Activated naive CD4-positive, alpha-beta T cell treated with anti-CD3 and anti-CD28 coated beads, Interleukin-2, amount 10 ng/mL, durations not matched to agents 7 days and 5 days (primary cell): ENCODE results near the gene EGF.
"Not testable (repeated sequence)": the region's sequence is repeated elsewhere in the genome, so short reads cannot be mapped to it uniquely, and the experiment has no call there.

Experiments used
- CTCF ChIA-PET: fragments of 350-600 bp; sonication (Branson Sonifier 250); formaldehyde crosslinking; loops from one replicate; lab custom pipeline; 2021; ENCODE audit warnings: antibody characterized with exemption; lab: Charles Lee
- DNase-seq: peaks from one replicate; pipeline ENCODE4 v3.0.0-alpha.2; 2020
- H3K27ac Mint-ChIP-seq: one replicate; pipeline ENCODE4 v1.8.0; 2021; ENCODE audit warnings: mild to moderate bottlenecking, moderate library complexity, mixed read lengths
- H3K27me3 Mint-ChIP-seq: one replicate; pipeline ENCODE4 v1.8.0; 2021; ENCODE audit warnings: mild to moderate bottlenecking, mixed read lengths
- H3K36me3 Mint-ChIP-seq: one replicate; pipeline ENCODE4 v1.8.0; 2021; ENCODE audit warnings: mixed read lengths
- H3K4me1 Mint-ChIP-seq: one replicate; pipeline ENCODE4 v1.8.0; 2021; ENCODE audit warnings: mixed read lengths
- H3K4me3 Mint-ChIP-seq: one replicate; pipeline ENCODE4 v1.8.0; 2021; ENCODE audit warnings: mild to moderate bottlenecking, moderate library complexity, mixed read lengths
- H3K9me3 Mint-ChIP-seq: one replicate; pipeline ENCODE4 v1.8.0; 2021; ENCODE audit warnings: mixed read lengths

EGF gene

DNA sequence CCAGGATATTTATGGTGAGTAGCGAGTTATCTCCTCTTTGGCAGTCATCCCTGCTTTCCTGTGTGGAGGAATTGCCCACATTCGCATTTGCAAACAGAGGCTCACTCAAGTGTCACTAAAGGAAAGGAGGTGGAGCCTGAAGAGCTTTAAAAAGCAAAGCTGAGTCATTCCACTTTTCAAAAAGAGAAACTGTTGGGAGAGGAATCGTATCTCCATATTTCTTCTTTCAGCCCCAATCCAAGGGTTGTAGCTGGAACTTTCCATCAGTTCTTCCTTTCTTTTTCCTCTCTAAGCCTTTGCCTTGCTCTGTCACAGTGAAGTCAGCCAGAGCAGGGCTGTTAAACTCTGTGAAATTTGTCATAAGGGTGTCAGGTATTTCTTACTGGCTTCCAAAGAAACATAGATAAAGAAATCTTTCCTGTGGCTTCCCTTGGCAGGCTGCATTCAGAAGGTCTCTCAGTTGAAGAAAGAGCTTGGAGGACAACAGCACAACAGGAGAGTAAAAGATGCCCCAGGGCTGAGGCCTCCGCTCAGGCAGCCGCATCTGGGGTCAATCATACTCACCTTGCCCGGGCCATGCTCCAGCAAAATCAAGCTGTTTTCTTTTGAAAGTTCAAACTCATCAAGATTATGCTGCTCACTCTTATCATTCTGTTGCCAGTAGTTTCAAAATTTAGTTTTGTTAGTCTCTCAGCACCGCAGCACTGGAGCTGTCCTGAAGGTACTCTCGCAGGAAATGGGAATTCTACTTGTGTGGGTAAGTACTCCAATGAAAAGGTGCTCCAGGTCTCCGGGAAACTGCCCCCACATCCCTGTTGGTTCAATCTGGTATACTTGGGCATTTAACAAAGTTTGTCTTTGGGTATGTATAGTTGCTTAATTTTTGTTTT lies at the start of gene EGF:
Gene EGF (plus strand): TSS at position 178 of the 890 bp plus-strand sequence. CDS start 453 bp downstream, at position 631.
- CTCF ChIA-PET, result no interaction called here
- no peaks in the 10 kb centered on the region for H3K9me3 Mint-ChIP-seq
- no peak within 1 kb of the TSS for H3K27ac Mint-ChIP-seq
- H3K4me3 Mint-ChIP-seq, result no peak within 1 kb of the TSS
- H3K27me3 Mint-ChIP-seq, result peaks cover 16% of the 10 kb centered on the region
- DNase-seq, result no peak
- no peaks in the 10 kb centered on the region for H3K4me1 Mint-ChIP-seq
- H3K36me3 Mint-ChIP-seq, result no peaks in the 10 kb centered on the region

DNA sequence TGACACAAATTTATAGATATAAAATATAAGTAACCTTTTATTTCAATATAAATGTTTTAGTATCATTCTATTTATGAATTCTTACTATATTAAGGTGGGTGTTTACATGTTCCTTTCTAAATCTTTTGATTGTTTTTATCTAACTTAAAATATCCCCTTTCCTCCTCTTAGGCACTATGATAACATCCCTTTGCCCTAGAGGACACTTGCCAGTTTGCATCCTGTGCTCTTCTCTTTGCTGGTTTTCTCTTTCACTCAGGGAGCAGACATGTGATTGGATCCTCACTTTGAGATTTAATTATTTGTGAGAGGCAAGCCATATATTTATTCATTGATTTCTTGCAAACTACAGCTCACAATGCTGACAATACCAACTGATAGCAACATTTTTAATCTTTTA lies 48.5 kb upstream of the EGF start:
- Mint-ChIP-seq H3K4me1 (no peaks in the 10 kb centered on the region), H3K4me3 (no peak overlapping the region), H3K27me3 (no peaks in the 10 kb centered on the region), H3K27ac (no peak overlapping the region), H3K9me3 (peaks cover 10% of the 10 kb centered on the region), H3K36me3 (no peaks in the 10 kb centered on the region)
- CTCF ChIA-PET, result no interaction called here
- no peak for DNase-seq

GRCh38 chr4:109870061-109870460 lies 42.6 kb upstream of the EGF start:
- CTCF ChIA-PET, result no interaction called here
- no peaks in the 10 kb centered on the region for H3K4me1 Mint-ChIP-seq
- DNase-seq, result no peak
- H3K36me3 Mint-ChIP-seq, result no peaks in the 10 kb centered on the region
- H3K4me3 Mint-ChIP-seq, result no peak overlapping the region
- no peaks in the 10 kb centered on the region for H3K27me3 Mint-ChIP-seq
- H3K27ac Mint-ChIP-seq, result no peak overlapping the region
- H3K9me3 Mint-ChIP-seq, result no peaks in the 10 kb centered on the region

- Mint-ChIP-seq H3K9me3 (no peaks in the 10 kb centered on the region), H3K4me3 (no peak overlapping the region), H3K27me3 (no peaks in the 10 kb centered on the region), H3K36me3 (no peaks in the 10 kb centered on the region), H3K4me1 (no peaks in the 10 kb centered on the region), H3K27ac (no peak overlapping the region)
- CTCF ChIA-PET, result no interaction called here
- DNase-seq, result no peak
Measured at GRCh38 chr4:109872065-109872464, 40.6 kb upstream of the EGF start.

DNA sequence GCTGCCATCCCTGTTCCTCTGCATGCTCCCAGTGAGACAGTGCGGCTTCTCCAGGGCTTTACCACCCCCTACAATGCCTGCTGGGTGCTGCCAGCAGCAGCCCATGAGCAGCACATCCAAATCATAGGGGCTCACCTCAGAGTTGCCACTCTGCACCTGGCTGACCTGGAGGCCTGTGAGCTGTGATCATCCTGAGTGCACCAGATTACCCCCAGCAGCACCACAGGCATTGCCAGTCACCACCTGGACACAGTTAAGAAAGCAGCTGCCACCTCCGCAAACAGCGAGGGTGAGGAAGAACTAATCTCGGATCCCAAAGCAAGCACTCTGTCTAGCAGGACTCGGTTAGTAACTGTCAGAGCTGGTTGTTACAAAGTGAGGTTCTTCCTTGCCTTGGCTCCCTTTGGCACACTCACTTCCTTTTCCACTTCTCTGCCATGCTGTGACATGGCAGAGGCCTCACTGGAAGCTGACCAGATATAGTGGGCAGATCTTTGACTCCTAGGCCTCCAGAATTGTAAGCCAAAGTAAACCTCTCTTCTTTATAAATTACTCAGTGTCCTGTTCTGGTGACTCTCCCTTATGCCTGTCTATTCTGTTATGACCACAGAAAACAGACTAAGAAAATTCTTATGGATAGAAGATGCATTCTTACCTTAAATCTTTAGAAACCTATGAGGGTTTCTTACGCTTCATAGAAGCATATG lies 39.6 kb upstream of the EGF start:
- DNase-seq, result no peak
- Mint-ChIP-seq H3K4me1 (no peaks in the 10 kb centered on the region), H3K27me3 (no peaks in the 10 kb centered on the region), H3K27ac (no peak overlapping the region), H3K4me3 (no peak overlapping the region), H3K36me3 (no peaks in the 10 kb centered on the region), H3K9me3 (no peaks in the 10 kb centered on the region)
- CTCF ChIA-PET, result interaction anchor here (0.6 kb wide), 2 partner anchors 9 to 108 kb away, joined by 3 to 4 read pairs; no protein-coding TSS in a partner anchor

DNA sequence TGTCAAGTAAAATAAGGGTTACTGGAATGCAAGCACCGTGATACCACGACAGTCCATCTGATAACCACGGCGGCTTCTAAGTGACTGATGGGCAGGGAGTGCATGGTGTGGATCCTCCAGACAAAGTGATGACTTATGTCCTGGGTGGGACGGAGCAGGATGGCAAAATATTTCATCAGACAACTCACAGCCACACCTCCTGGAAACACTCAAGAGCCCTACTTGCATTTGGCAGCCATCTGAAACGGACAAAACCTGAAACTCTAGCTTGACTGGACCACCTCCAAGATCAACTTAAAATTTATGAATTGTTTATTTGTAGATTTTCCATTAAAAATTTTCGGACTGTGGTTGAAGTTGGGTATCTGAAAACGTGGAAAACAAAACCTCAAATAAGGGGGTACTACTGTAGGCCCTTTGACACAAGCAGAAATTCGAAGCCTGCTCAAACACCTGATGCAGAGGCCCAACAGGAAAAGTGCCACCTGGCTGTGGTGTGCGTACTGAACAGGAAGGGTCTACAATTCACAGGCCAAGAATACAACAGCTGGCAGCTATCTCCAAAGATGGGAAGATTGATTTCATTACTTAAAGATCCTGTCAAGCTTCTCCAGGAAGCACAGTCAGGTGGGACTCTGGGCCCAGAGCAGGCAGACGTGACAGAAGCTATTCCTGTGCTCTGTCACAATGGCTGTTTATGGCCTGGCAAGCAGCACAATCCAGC lies 38.7 kb upstream of the EGF start:
- CTCF ChIA-PET, result no interaction called here
- no peaks in the 10 kb centered on the region for H3K36me3 Mint-ChIP-seq
- peaks cover 3% of the 10 kb centered on the region for H3K27me3 Mint-ChIP-seq
- H3K4me1 Mint-ChIP-seq, result no peaks in the 10 kb centered on the region
- no peak for DNase-seq
- H3K4me3 Mint-ChIP-seq, result no peak overlapping the region
- no peaks in the 10 kb centered on the region for H3K9me3 Mint-ChIP-seq
- H3K27ac Mint-ChIP-seq, result no peak overlapping the region

DNA sequence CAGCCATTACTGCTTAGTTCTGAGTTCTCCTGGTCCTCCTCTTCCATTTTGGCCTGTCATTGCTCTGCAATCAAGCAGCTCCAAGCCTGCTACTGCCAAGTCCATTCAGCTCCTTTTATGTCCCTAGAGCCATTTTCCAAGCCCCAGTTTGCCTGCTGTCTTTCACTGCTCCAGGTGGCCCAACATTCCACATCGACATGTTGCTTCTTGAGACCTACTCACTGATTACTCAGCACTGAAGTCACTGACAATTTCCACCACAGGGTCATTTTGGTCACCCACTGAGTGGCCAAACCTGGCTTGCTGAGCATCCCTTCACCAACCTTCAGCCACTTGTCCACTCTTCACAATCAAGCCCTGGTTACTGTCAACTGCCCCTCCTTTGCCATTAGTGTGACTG lies 37.6 kb upstream of the EGF start:
- no peak for DNase-seq
- H3K27me3 Mint-ChIP-seq, result peaks cover 14% of the 10 kb centered on the region
- no peak overlapping the region for H3K4me3 Mint-ChIP-seq
- H3K27ac Mint-ChIP-seq, result no peak overlapping the region
- H3K36me3 Mint-ChIP-seq, result no peaks in the 10 kb centered on the region
- CTCF ChIA-PET, result no interaction called here
- no peaks in the 10 kb centered on the region for H3K9me3 Mint-ChIP-seq
- H3K4me1 Mint-ChIP-seq, result no peaks in the 10 kb centered on the region

- H3K4me3 Mint-ChIP-seq, H3K4me1 Mint-ChIP-seq, H3K27ac Mint-ChIP-seq, CTCF ChIA-PET, DNase-seq, H3K36me3 Mint-ChIP-seq, H3K9me3 Mint-ChIP-seq: not testable (repeated sequence)
- H3K27me3 Mint-ChIP-seq, result peaks cover 19% of the 10 kb centered on the region
Measured at GRCh38 chr4:109875553-109875952, 37.1 kb upstream of the EGF start.

DNA sequence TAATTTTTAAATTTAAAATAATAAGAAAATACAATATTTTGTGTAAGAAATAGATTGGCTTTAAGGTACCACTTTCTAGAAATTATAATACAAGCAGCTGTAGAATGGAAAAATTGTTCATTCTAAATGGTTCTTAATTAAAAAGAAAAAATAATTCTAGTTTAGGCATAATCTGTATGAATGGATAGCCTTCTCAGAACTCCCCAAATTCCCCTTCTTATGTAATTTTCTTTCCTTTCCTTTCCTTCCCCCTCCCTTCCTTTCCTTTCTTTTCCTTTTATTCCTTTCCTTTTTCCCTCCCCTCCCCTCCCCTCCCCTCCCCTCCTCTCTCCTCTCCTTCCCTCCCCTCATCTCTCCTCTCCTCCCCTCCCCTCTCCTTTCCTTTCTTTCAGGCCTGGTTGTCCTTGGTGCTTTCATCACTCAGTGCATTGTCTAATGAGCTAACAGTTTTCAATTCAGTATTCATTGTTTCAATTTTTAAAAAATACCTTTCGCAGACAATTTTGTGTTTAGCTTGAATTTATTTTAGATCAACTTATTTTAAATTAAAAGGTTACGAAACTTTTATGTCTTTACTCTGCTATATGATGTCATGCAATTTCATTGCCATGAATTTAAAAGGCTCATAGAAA lies 35.9 kb upstream of the EGF start:
- Mint-ChIP-seq H3K4me1 (no peaks in the 10 kb centered on the region), H3K27me3 (peaks cover 20% of the 10 kb centered on the region), H3K9me3 (no peaks in the 10 kb centered on the region), H3K4me3 (no peak overlapping the region), H3K36me3 (no peaks in the 10 kb centered on the region), H3K27ac (no peak overlapping the region)
- no peak for DNase-seq
- CTCF ChIA-PET, result no interaction called here

- no peaks in the 10 kb centered on the region for H3K9me3 Mint-ChIP-seq
- no peak for DNase-seq
- no peaks in the 10 kb centered on the region for H3K36me3 Mint-ChIP-seq
- H3K4me3 Mint-ChIP-seq, result no peak overlapping the region
- CTCF ChIA-PET, result no interaction called here
- H3K4me1 Mint-ChIP-seq, result no peaks in the 10 kb centered on the region
- H3K27me3 Mint-ChIP-seq, result peaks cover 20% of the 10 kb centered on the region
- H3K27ac Mint-ChIP-seq, result no peak overlapping the region
Measured at GRCh38 chr4:109877400-109877799, 35.3 kb upstream of the EGF start.

GRCh38 chr4:109878355-109878754 lies 34.3 kb upstream of the EGF start:
- Mint-ChIP-seq H3K27me3 (peaks cover 20% of the 10 kb centered on the region), H3K4me1 (no peaks in the 10 kb centered on the region), H3K36me3 (no peaks in the 10 kb centered on the region), H3K4me3 (no peak overlapping the region), H3K27ac (no peak overlapping the region), H3K9me3 (no peaks in the 10 kb centered on the region)
- no peak for DNase-seq
- CTCF ChIA-PET, result no interaction called here

DNA sequence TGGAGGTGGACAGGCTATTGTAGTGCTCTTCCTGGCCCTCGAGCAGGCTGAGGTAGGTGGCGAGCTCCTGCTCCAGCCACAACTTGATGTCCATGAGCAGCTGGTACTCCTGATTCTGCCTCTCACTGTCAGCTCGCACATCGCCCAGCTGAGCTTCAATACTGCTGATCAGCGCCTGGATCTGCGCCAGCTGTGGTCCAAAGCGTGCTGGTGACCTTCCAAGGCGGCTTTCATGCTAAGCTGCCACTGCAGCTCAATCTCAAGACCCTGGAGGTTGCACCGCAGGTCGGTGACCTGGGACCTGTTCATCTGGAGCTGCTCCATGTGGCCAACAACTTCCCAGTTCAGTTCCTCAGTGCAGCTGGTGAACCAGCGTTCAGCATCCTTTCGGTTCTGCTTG lies 33.6 kb upstream of the EGF start:
- Mint-ChIP-seq H3K36me3 (no peaks in the 10 kb centered on the region), H3K4me3 (no peak overlapping the region), H3K27me3 (peaks cover 20% of the 10 kb centered on the region)

GRCh38 chr4:109879636-109880314 lies 32.9 kb upstream of the EGF start:
- no peaks in the 10 kb centered on the region for H3K4me1 Mint-ChIP-seq
- DNase-seq, result no peak
- no peak overlapping the region for H3K27ac Mint-ChIP-seq
- CTCF ChIA-PET, result no interaction called here
- no peak overlapping the region for H3K4me3 Mint-ChIP-seq
- peaks cover 20% of the 10 kb centered on the region for H3K27me3 Mint-ChIP-seq
- no peaks in the 10 kb centered on the region for H3K36me3 Mint-ChIP-seq
- H3K9me3 Mint-ChIP-seq, result no peaks in the 10 kb centered on the region

More for the DNA sequence above, 33.6 kb upstream of the EGF start:
- DNase-seq, result no peak
- Mint-ChIP-seq H3K4me1 (no peaks in the 10 kb centered on the region), H3K27ac (no peak overlapping the region), H3K9me3 (no peaks in the 10 kb centered on the region)
- CTCF ChIA-PET, result no interaction called here

DNA sequence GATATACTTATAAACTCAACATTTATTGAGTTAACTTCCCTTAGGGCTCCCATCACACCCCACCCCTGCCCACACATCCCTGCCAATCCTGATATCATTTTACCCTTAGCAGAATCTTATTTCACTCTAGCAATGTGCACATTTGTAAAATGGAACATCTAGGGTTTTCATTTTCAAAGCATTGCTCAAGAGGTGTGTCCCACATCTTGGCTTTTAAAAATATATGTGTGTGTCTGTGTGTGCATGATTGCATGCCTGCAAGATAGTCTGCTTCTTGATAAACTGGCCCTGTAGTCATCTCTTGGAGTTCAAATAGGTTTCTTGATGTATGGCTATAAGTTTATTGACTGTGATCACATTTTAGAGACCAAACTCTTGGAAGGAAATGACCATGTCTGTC lies 26.4 kb upstream of the EGF start:
- no peak overlapping the region for H3K27ac Mint-ChIP-seq
- peaks cover 5% of the 10 kb centered on the region for H3K27me3 Mint-ChIP-seq
- no peak for DNase-seq
- H3K36me3 Mint-ChIP-seq, result no peaks in the 10 kb centered on the region
- H3K4me3 Mint-ChIP-seq, result no peak overlapping the region
- no peaks in the 10 kb centered on the region for H3K4me1 Mint-ChIP-seq
- CTCF ChIA-PET, result no interaction called here
- no peaks in the 10 kb centered on the region for H3K9me3 Mint-ChIP-seq
